HuH-7.5 (cell line): Measurements from ENCODE around the gene GPR82.
"Not testable (repeated sequence)": the region's sequence is repeated elsewhere in the genome, so short reads cannot be mapped to it uniquely, and the experiment has no call there.

Source experiments
- DNase-seq: peaks from one replicate; pipeline ENCODE4 v3.0.0; 2011; ENCODE audit warnings: low spot score

Gene GPR82

DNA sequence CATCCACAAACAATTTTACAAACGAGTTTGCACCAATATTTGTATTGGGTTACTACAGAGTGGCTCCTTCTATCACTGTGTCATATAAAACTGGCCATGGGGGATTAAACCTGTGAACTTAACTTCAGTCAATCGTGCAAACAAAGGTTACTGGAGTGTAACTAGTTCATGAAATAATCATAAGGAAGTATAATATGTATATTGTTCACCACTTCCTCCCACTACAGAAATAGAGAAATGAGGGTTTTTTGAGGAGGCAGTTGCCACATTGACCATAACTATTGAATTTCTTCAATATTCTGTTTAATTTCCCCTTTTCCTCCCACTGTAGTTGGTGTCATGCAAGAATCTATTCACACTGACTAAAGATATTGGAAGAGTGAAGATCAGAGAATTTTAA lies at the start of gene GPR82:
Gene GPR82 (plus strand): TSS at position 356 of the 400 bp plus-strand sequence. CDS start 2,846 bp downstream, outside the sequence.
- no peak for DNase-seq

GRCh38 chrX:41676361-41676760 lies 47.6 kb upstream of the GPR82 start:
- DNase-seq = not testable (repeated sequence)

- no peak for DNase-seq
Observed at GRCh38 chrX:41677183-41678060, 46.6 kb upstream of the GPR82 start.

DNA sequence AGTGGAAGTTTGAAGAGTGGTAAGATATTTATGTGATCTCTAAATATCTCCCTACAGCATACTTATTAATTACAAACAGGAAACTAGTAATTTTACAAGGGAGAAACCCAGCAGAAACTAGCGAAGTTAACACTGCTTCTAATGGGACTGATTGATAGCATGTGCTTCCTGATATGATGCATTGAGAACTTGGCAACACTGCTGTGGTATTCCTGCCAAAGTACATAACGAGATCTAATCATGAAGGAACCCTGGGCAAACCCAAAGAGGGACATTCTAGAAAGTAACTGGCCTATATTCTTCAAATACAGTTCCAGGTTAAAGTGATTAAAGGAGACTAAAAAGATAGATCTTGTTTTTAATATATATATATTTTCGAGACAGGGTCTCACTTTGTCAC lies 39.8 kb upstream of the GPR82 start:
- DNase-seq = no peak

DNA sequence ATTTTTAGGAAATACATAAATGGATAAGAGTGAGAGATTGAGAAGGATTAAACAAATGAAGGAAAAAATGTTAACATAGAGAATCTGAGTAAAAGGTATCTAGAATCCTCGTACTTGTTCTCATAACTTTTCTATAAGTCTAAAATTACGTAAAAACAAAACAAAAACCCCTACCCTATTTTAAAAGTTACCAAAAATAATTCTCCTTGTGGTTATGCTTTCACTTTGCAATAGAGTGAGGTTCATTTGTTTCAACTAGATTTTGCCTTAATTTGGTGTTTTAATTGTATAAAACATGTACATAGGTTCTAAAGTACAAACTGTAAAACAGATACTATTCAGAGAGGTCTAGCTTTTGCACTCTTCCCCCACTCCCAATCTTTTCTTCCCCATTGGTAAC lies 39.0 kb upstream of the GPR82 start:
- no peak for DNase-seq

- no peak for DNase-seq
Observed at GRCh38 chrX:41686788-41687187, 37.2 kb upstream of the GPR82 start.

DNA sequence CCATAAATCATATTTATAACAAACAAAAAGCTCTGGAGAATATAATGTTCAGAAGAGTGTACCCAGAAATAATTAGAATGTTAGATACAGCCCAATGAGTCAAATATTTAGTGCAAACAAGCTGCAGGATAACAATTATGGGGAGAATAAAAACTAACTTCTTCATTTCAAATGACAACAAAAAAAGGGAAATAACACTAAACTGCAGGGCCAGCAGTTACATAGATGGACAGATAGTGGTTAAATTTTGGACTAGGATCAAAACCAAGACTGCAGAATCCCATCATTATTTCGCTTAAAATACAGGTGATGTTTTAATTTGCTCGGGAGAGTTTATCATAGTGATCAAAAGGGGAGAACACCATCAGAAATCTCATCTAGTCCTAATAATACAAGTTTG lies 35.8 kb upstream of the GPR82 start:
- no peak for DNase-seq

DNA sequence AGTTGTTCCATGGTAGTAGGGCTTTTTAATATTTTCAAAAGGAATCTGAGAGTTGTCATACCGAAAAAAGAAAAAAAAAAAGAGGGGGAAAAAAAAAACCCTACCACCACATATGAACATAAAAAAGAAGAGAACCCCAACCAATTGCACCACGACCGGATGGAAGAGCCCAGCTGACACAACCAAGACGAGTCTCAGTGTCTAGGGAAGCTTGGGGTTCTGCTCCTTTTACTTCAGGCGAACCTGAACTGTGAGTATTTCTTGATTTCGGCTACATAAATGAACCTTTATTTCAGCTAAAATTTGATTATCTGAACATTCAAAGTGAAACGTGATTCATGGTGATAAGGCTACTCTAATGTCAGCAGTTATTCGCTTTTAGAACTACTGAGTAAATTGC lies 35.1 kb upstream of the GPR82 start, which contains the start of gene GPR34:
Gene GPR34 (plus strand): TSS at position 139 of the 400 bp plus-strand sequence. CDS start 6,661 bp downstream, outside the sequence.
- DNase-seq = no peak

GRCh38 chrX:41689711-41690110 lies 34.3 kb upstream of the GPR82 start:
- DNase-seq = no peak

GRCh38 chrX:41692162-41692749 lies 31.7 kb upstream of the GPR82 start:
- DNase-seq = no peak

DNA sequence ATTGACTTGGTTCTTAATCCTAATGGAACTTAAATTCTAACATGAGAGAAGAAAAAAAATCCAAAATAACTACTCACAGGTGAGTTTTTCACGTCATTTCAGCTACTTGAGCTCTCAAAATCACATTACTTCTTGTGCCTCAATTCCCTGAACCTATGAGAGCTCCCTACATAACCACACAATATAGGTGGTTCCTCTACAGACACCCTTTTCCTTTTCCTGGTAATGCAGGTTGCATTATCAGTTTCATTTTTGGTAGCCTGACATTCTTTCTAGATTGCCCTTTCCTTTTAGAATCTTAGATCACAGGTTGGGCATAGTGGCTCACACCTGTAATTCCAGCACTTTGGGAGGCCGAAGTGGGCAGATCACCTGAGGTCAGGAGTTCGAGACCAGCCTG lies 31.0 kb upstream of the GPR82 start:
- DNase-seq = no peak

GRCh38 chrX:41695426-41695825 lies 28.6 kb upstream of the GPR82 start:
- no peak for DNase-seq

DNA sequence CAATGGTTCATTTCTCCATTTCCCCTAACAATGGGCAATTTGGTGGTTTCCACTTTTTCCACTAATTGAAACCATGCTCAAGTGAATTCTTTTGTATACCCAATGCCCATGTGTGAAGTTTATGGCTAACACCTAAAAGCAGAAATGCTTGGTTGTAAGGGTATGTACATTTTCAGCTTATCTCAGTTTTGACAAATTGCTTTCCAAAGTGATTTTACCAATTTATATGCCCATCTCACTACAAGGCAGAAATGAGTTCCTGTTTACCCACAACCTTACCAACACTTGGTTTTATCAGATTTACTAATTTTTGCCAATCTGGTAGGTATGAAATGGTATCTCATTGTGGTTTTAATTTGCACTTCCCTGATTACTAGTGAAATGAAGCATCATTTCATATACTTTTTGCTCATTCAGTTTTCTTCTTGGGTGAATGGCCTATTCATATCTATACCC lies 20.4 kb upstream of the GPR82 start:
- DNase-seq = no peak

DNA sequence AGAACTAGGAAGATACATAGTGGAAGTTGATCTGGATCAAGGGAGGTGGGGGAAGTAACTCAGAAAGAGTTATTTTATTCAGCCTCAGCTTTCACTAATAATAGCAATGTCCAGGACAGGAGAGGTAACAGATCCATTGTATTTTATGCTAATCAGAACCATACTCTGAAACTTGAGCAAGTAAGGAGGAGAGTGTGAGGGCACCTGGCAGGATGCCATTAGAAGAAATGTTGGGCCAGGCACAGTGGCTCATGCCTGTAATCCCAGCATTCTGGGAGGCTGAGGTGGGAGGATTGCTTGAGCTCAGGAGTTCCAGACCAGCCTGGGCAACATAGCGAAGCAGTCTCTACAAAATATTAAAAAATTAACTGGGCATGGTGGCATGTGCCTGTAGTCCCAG lies 18.9 kb upstream of the GPR82 start:
- no peak for DNase-seq

GRCh38 chrX:41705680-41706374 lies 18.2 kb upstream of the GPR82 start:
- DNase-seq = no peak

DNA sequence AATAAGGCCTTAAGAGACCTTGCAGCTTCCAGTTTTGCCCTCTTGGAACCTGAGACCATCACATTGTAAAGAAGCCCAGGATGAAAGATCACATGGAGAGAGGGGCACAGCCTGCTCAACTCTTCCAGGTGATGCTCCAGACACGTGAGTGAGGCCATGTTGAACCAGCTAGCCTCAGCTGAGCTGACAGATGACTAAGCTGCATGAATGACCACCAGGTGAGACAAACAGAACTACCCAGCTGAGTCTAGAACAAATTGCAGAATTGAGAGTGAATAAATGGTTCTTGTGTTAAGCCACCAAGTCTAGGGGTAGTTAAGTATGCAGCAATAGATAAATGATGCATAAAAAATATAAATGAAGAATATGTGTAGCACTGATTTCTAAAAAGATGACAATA lies 16.8 kb upstream of the GPR82 start:
- DNase-seq = no peak

- no peak for DNase-seq
Observed at GRCh38 chrX:41708486-41708885, 15.5 kb upstream of the GPR82 start.

GRCh38 chrX:41711021-41711667 lies 12.8 kb upstream of the GPR82 start:
- DNase-seq = no peak

GRCh38 chrX:41716222-41716621 lies 7.8 kb upstream of the GPR82 start:
- no peak for DNase-seq

- no peak for DNase-seq
Observed at GRCh38 chrX:41716767-41717473, 7.1 kb upstream of the GPR82 start.

GRCh38 chrX:41718481-41719235 lies 5.3 kb upstream of the GPR82 start:
- DNase-seq = no peak
